OCI-LY1 (cell line): ENCODE measurements around the gene PPP2R5C.

Experiments
- H2AFZ ChIP-seq: fragments of 200-600 bp; sonication (generic), shearing (Covaris generic); 2 replicates; pipeline ENCODE4 v1.6.0; 2014; ENCODE audit warnings: antibody characterized with exemption, mild to moderate bottlenecking, low read length
- H3F3A ChIP-seq: fragments of 200-600 bp; sonication (generic), shearing (Covaris generic); 2 replicates; pipeline ENCODE4 v1.6.0; 2014; ENCODE audit warnings: mild to moderate bottlenecking, antibody characterized with exemption, low read length, moderate library complexity; ENCODE audit not compliant: insufficient read depth
- H3K27ac ChIP-seq: fragments of 200-600 bp; sonication (generic); 2 replicates; pipeline ENCODE4 v1.5.1; 2014; ENCODE audit warnings: low read length, mixed run types, mild to moderate bottlenecking, low read depth; ENCODE audit not compliant: poor library complexity, severe bottlenecking
- H3K27me3 ChIP-seq: fragments of 200-600 bp; sonication (generic); 2 replicates; pipeline ENCODE4 v1.6.0; 2014; ENCODE audit warnings: antibody characterized with exemption, mild to moderate bottlenecking, low read length, moderate library complexity; ENCODE audit not compliant: insufficient read depth
- H3K36me3 ChIP-seq: fragments of 200-600 bp; sonication (generic); 2 replicates; pipeline ENCODE4 v1.6.1; 2014; ENCODE audit warnings: mild to moderate bottlenecking, antibody characterized with exemption, low read length, moderate library complexity, mixed read lengths; ENCODE audit not compliant: insufficient read depth
- H3K4me1 ChIP-seq: fragments of 200-600 bp; sonication (generic); 2 replicates; pipeline ENCODE4 v1.5.1; 2014; ENCODE audit warnings: mild to moderate bottlenecking, low read length, moderate library complexity; ENCODE audit not compliant: insufficient read depth, severe bottlenecking
- H3K4me2 ChIP-seq: fragments of 200-600 bp; sonication (generic), shearing (Covaris generic); 2 replicates; pipeline ENCODE4 v1.6.1; 2014; ENCODE audit warnings: low read length
- H3K4me3 ChIP-seq: fragments of 200-600 bp; sonication (generic); 2 replicates; pipeline ENCODE4 v1.5.1; 2014; ENCODE audit warnings: low read length, low read depth, mild to moderate bottlenecking, mixed read lengths; ENCODE audit not compliant: poor library complexity, severe bottlenecking
- H3K79me2 ChIP-seq: fragments of 200-600 bp; shearing (Covaris generic); 2 replicates; pipeline ENCODE4 v1.6.1; 2016; ENCODE audit warnings: mixed run types, low read length, mixed read lengths; ENCODE audit not compliant: insufficient read depth
- H3K9ac ChIP-seq: fragments of 200-600 bp; sonication (generic), shearing (Covaris generic); 2 replicates; pipeline ENCODE4 v1.6.1; 2014; ENCODE audit warnings: mild to moderate bottlenecking, low read length, mixed read lengths
- H3K9me2 ChIP-seq: fragments of 200-600 bp; sonication (generic), shearing (Covaris generic); 2 replicates; pipeline ENCODE4 v1.6.1; 2014; ENCODE audit warnings: low read depth, mild to moderate bottlenecking, low read length, mixed read lengths
- H3K9me3 ChIP-seq: fragments of 200-600 bp; shearing (Covaris generic); 2 replicates; pipeline ENCODE4 v1.6.1; 2014; ENCODE audit warnings: low read length, mixed read lengths
- H4K20me1 ChIP-seq: fragments of 200-600 bp; sonication (generic), shearing (Covaris generic); 2 replicates; pipeline ENCODE4 v1.6.0; 2016; ENCODE audit warnings: mild to moderate bottlenecking, low read length; ENCODE audit not compliant: insufficient read depth
- CTCF ChIP-seq: fragments of 200-600 bp; sonication (generic), shearing (Covaris generic); IDR thresholded peaks from 2 replicates; pipeline ENCODE4 v1.5.1; 2017; ENCODE audit warnings: mild to moderate bottlenecking, antibody characterized with exemption, low read length, moderate library complexity, mixed read lengths
- EZH2 ChIP-seq: fragments of 200-600 bp; sonication (generic), shearing (Covaris generic); IDR thresholded peaks from 2 replicates; pipeline ENCODE4 v1.8.0; 2017; ENCODE audit warnings: borderline replicate concordance, mixed run types, mild to moderate bottlenecking, antibody characterized with exemption, low read length, moderate library complexity, mixed read lengths

PPP2R5C gene

GRCh38 chr14:101810897-101811621 is 49.5 kb downstream of the PPP2R5C start:
- Histone ChIP-seq H3K36me3 (peaks cover 16% of the 10 kb centered on the region), H3K9me3 (no peaks in the 10 kb centered on the region), H4K20me1 (no peaks in the 10 kb centered on the region), H3K27ac (peak overlapping the region; percentile 97), H3F3A (no peaks in the 10 kb centered on the region), H3K27me3 (no peaks in the 10 kb centered on the region), H3K4me2 (peak overlapping the region; percentile 69), H3K4me1 (peaks cover 77% of the 10 kb centered on the region), H3K9ac (peak overlapping the region; percentile 88), H2AFZ (no peak overlapping the region), H3K9me2 (no peaks in the 10 kb centered on the region), H3K4me3 (peak overlapping the region; percentile 69), H3K79me2 (peaks cover 57% of the 10 kb centered on the region)
- TF ChIP-seq CTCF (no peak), EZH2 (no peak)

GRCh38 chr14:101812071-101812470 is 50.6 kb downstream of the PPP2R5C start:
- H4K20me1 ChIP-seq: no peaks in the 10 kb centered on the region
- no peaks in the 10 kb centered on the region for H3K9me2 ChIP-seq
- H3K9me3 ChIP-seq: no peaks in the 10 kb centered on the region
- H3F3A ChIP-seq: no peaks in the 10 kb centered on the region
- H3K27ac ChIP-seq: peak overlapping the region; percentile 97
- H2AFZ ChIP-seq: no peak overlapping the region
- peak overlapping the region; percentile 88 for H3K9ac ChIP-seq
- H3K36me3 ChIP-seq: peaks cover 16% of the 10 kb centered on the region
- H3K79me2 ChIP-seq: peaks cover 64% of the 10 kb centered on the region
- TF ChIP-seq CTCF (no peak), EZH2 (no peak)
- peaks cover 86% of the 10 kb centered on the region for H3K4me1 ChIP-seq
- H3K27me3 ChIP-seq: no peaks in the 10 kb centered on the region
- peak overlapping the region; percentile 69 for H3K4me3 ChIP-seq
- H3K4me2 ChIP-seq: peak overlapping the region; percentile 69

- H3K9me3 ChIP-seq: no peaks in the 10 kb centered on the region
- no peaks in the 10 kb centered on the region for H3K9me2 ChIP-seq
- no peaks in the 10 kb centered on the region for H3F3A ChIP-seq
- H3K4me2 ChIP-seq: peak overlapping the region; percentile 69
- peaks cover 86% of the 10 kb centered on the region for H3K4me1 ChIP-seq
- no peaks in the 10 kb centered on the region for H3K27me3 ChIP-seq
- peaks cover 74% of the 10 kb centered on the region for H3K79me2 ChIP-seq
- no peak for TF ChIP-seq CTCF
- TF ChIP-seq EZH2: no peak
- no peaks in the 10 kb centered on the region for H4K20me1 ChIP-seq
- H3K9ac ChIP-seq: peak overlapping the region; percentile 88
- peak overlapping the region; percentile 97 for H3K27ac ChIP-seq
- H3K4me3 ChIP-seq: peak overlapping the region; percentile 69
- peaks cover 20% of the 10 kb centered on the region for H3K36me3 ChIP-seq
- H2AFZ ChIP-seq: no peak overlapping the region
These were observed 51.8 kb downstream of the PPP2R5C start for GRCh38 chr14:101813171-101813759.
